Measurements from ENCODE around the gene CEACAM19. TPM values are rescaled to one million over a fixed set of nuclear protein-coding genes. Genes with fewer than 3 reads are reported as not detected.
A peak's percentile ranks its signal among the peaks of the same experiment; 100 is the strongest.

The CEACAM19 gene
- total RNA-seq, 1 donor from 2014 or later = not detected

DNA sequence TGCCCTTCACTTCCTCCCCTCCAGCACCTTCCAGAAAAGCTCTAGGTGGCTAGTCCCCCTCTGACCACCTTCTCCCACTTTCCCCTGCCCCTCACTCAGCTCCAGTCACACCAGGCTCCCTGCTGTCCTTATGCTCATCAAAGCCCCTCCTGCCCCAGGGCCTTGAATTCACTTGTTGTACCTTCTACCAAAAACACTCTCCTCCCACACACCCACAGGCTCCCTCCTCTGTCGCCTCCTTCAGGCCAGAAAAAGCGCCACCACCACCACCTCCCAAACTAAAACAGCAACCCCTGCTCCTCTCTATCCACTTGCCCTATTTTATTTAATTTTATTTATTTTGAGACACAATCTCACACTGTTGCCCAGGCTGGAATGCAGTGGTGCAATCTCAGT is 22.9 kb downstream of the CEACAM19 start:
- H3K4me1 Mint-ChIP-seq = peaks cover 28% of the 10 kb centered on the region
- DNase-seq (no peak), ATAC-seq (ENCODE audit: low read depth) (no peak)
- no peak overlapping the region for H3K27ac Mint-ChIP-seq
- TF ChIP-seq, protein P1, sequence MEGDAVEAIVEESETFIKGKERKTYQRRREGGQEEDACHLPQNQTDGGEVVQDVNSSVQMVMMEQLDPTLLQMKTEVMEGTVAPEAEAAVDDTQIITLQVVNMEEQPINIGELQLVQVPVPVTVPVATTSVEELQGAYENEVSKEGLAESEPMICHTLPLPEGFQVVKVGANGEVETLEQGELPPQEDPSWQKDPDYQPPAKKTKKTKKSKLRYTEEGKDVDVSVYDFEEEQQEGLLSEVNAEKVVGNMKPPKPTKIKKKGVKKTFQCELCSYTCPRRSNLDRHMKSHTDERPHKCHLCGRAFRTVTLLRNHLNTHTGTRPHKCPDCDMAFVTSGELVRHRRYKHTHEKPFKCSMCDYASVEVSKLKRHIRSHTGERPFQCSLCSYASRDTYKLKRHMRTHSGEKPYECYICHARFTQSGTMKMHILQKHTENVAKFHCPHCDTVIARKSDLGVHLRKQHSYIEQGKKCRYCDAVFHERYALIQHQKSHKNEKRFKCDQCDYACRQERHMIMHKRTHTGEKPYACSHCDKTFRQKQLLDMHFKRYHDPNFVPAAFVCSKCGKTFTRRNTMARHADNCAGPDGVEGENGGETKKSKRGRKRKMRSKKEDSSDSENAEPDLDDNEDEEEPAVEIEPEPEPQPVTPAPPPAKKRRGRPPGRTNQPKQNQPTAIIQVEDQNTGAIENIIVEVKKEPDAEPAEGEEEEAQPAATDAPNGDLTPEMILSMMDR (IDR thresholded peaks at IDR 0.05) = no peak
- H3K36me3 Mint-ChIP-seq (ENCODE audit: low read depth) = no peaks in the 10 kb centered on the region
- peak overlapping the region; percentile 11 for H3K4me3 Mint-ChIP-seq
- H3K9me3 Mint-ChIP-seq = no peaks in the 10 kb centered on the region
- intact Hi-C loops (cut with micrococcal nuclease) = no loop called here
- peaks cover 20% of the 10 kb centered on the region for H3K27me3 Mint-ChIP-seq
- CTCF ChIA-PET = no interaction called here
- POLR2A ChIA-PET = no interaction called here

DNA sequence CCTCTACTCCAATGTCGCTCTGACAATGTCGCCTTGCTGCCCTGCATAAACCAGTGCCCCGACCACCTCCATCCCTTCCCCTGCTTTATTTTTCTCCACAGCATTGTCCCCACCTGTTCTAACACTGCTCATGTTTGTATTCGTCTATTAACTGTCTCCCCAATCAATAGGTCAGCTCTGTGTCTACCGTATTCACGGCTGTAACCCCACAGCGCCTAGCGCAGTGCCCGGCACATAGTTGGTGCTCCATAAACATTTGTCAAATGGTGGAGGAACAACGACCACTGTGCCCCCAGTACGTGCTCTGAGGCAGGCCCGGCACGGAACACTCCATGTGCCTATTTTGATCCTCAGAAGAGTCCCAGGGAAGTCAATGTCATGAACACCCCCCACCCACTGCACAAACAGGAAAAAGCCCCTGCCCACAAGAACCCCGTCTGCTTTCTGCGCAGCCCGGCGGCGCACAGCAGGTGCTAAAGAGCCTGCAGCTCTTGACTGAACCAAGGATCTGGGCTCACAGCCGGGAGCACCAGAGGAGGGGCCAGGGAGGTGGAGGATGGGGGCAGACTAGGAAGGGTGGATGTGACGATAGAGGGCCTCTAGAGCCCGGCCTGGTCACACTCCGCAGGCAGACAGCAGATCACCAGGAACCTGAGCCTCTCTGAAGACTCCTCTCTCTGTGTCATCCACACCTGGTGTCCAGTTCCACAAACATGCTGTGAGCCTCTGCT is 25.8 kb downstream of the CEACAM19 start:
- ATAC-seq (ENCODE audit: low read depth) (no peak), DNase-seq (no peak)
- no peaks in the 10 kb centered on the region for H3K36me3 Mint-ChIP-seq (ENCODE audit: low read depth)
- H3K27me3 Mint-ChIP-seq = peaks cover 21% of the 10 kb centered on the region
- POLR2A ChIA-PET = interaction anchor here (0.7 kb wide), 1 partner anchor 252 kb away, joined by 4 read pairs; no protein-coding TSS in a partner anchor
- CTCF ChIA-PET = no interaction called here
- H3K4me1 Mint-ChIP-seq = peaks cover 11% of the 10 kb centered on the region
- H3K4me3 Mint-ChIP-seq = no peak overlapping the region
- TF ChIP-seq, protein P1 (IDR thresholded peaks at IDR 0.05) = no peak
- intact Hi-C loops (cut with micrococcal nuclease) = no loop called here
- no peak overlapping the region for H3K27ac Mint-ChIP-seq
- H3K9me3 Mint-ChIP-seq = no peaks in the 10 kb centered on the region

DNA sequence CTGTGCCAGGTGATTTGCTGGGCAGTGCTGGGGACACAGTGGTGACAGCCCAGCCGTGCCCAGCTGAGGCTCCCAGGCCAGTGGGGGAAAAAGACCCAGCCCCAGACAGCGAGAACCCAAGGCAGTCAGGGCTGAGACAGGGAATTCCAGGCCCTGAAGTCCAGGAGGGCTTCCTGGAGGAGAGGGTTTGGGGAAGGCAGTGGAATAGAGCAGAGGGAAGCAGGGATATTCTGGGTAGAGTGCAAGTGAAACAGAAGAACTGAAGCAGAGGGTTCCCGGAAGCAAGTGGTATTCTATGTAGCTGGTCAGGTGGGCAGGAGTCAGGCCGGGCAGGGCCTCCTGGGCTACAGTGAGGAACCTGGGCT is 26.4 kb downstream of the CEACAM19 start:
- DNase-seq (no peak), ATAC-seq (ENCODE audit: low read depth) (no peak)
- TF ChIP-seq, protein P1 (IDR thresholded peaks at IDR 0.05) = no peak
- ChIA-PET POLR2A (no interaction called here), CTCF (no interaction called here)
- Mint-ChIP-seq H3K27me3 (peaks cover 21% of the 10 kb centered on the region), H3K36me3 (ENCODE audit: low read depth) (no peaks in the 10 kb centered on the region), H3K4me3 (no peak overlapping the region), H3K9me3 (no peaks in the 10 kb centered on the region), H3K4me1 (peaks cover 6% of the 10 kb centered on the region), H3K27ac (no peak overlapping the region)
- intact Hi-C loops (cut with micrococcal nuclease) = no loop called here

DNA sequence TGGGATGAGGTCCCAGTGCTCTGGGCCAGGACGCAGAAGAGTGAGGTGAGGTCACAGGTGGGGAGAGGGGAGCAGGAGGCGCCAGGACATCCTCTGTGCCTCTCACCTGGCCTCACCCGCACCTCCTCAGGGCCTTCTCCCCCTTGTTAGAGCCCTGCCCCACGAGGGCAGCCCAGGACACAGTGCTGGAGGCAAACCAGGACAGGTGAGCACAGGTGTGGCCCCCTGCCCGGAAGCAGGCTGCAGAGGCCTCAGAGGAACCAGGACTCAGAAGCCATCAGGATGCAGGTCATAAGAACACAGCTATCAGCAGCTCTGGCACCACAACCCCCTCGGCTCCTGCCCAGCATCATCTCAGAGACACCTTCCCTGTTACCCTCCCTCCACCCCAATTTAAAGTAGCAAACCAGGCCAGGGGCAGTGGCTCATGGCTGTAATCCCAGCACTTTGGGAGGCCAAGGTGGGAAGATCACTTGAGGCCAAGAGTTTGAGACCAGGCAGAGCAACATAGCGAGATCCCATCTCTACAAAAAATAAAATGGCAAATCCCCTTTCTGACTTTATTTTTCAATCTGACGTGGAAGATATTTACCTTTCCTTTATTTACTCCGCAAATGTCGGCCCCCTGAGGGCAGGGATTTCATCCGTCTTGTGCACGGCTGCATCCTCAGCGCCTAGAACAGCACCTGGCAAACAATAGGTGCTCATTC is 27.4 kb downstream of the CEACAM19 start, which contains the start of gene CEACAM16:
TSS of gene CEACAM16 (plus strand) at position 660 of the 710 bp plus-strand sequence. CDS start 2,306 bp downstream, outside the sequence.
- no peak within 1 kb of the TSS for H3K4me3 Mint-ChIP-seq
- DNase-seq = no peak
- peaks cover 2% of the 10 kb centered on the region for H3K4me1 Mint-ChIP-seq
- CTCF ChIA-PET = no interaction called here
- no peaks in the 10 kb centered on the region for H3K36me3 Mint-ChIP-seq (ENCODE audit: low read depth)
- intact Hi-C loops (cut with micrococcal nuclease) = no loop called here
- no peak within 1 kb of the TSS for H3K27ac Mint-ChIP-seq
- POLR2A ChIA-PET = no interaction called here
- H3K9me3 Mint-ChIP-seq = no peaks in the 10 kb centered on the region
- no peak for ATAC-seq (ENCODE audit: low read depth)
- peaks cover 24% of the 10 kb centered on the region for H3K27me3 Mint-ChIP-seq
- TF ChIP-seq, protein P1 (IDR thresholded peaks at IDR 0.05) = no peak

DNA sequence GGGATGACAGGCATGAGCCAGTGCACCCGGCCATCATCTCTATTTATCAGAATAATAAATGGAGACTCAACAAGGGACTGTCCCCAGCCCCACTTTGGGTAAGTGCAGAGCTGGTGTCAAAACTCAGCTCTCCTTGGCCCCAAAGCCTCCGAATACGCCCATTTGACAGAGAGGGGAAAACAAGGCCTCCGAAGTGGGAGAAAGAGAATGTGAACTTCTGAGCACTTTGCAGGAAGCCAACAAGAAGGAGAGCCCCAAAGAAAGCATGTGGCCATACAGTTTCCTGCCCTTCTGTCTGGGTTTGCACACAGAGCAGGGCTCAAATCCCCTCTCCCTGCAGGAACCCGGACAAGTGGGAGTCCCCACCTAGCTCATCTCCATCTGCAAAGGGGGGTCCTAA is 29.3 kb downstream of the CEACAM19 start:
- ChIA-PET POLR2A (no interaction called here), CTCF (no interaction called here)
- Mint-ChIP-seq H3K27ac (no peak overlapping the region), H3K27me3 (peaks cover 26% of the 10 kb centered on the region), H3K36me3 (ENCODE audit: low read depth) (no peaks in the 10 kb centered on the region), H3K4me1 (no peaks in the 10 kb centered on the region), H3K9me3 (no peaks in the 10 kb centered on the region), H3K4me3 (no peak overlapping the region)
- intact Hi-C loops (cut with micrococcal nuclease) = no loop called here
- DNase-seq = no peak
- TF ChIP-seq, protein P1 (IDR thresholded peaks at IDR 0.05) = no peak
- no peak for ATAC-seq (ENCODE audit: low read depth)
